WTC11 (cell line): ENCODE data around the gene SLC2A11. TPM values are rescaled to one million over a fixed set of nuclear protein-coding genes. Genes with fewer than 3 reads are reported as not detected.

Experiments used
- ATAC-seq: fragments of 200-7000 bp; cut with Tn5 transposase; 2 replicates; pipeline ENCODE4 v1.10.0; 2021; ENCODE audit warnings: mild to moderate bottlenecking, moderate library complexity
- CTCF ChIA-PET: fragments of 300-600 bp; sonication (Branson Sonifier 250); formaldehyde crosslinking; loops from one replicate; lab custom pipeline; 2021; ENCODE audit warnings: antibody characterized with exemption; lab: Charles Lee
- POLR2A ChIA-PET: fragments of 350-600 bp; sonication (Branson Sonifier 250); formaldehyde crosslinking; loops from one replicate; lab custom pipeline; 2021; ENCODE audit warnings: antibody characterized with exemption; lab: Charles Lee
- DNase-seq: peaks from one replicate; pipeline ENCODE4 v3.0.0; 2021; ENCODE audit warnings: low spot score
- H3K27ac Mint-ChIP-seq: 2 replicates; pipeline ENCODE4 v1.8.0; 2021; ENCODE audit warnings: mixed read lengths
- H3K27me3 Mint-ChIP-seq: 2 replicates; pipeline ENCODE4 v1.8.0; 2021; ENCODE audit warnings: low read depth, mild to moderate bottlenecking, moderate library complexity, mixed read lengths
- H3K36me3 Mint-ChIP-seq: 2 replicates; pipeline ENCODE4 v1.8.0; 2021; ENCODE audit warnings: mixed read lengths
- H3K4me1 Mint-ChIP-seq: 2 replicates; pipeline ENCODE4 v1.8.0; 2022; ENCODE audit warnings: mixed read lengths
- H3K4me3 Mint-ChIP-seq: 2 replicates; pipeline ENCODE4 v1.8.0; 2021; ENCODE audit warnings: mild to moderate bottlenecking, moderate library complexity, mixed read lengths
- H3K9me3 Mint-ChIP-seq: 2 replicates; pipeline ENCODE4 v1.8.0; 2021; ENCODE audit warnings: mixed read lengths
- ATF1 ChIP-seq: sonication (generic); formaldehyde crosslinking; IDR thresholded peaks from 2 replicates; pipeline ENCODE4 v1.8.1; 2023; ENCODE audit warnings: mild to moderate bottlenecking, moderate library complexity, missing genetic modification reagents
- CBFB ChIP-seq: sonication (generic); formaldehyde crosslinking; IDR thresholded peaks from 2 replicates; pipeline ENCODE4 v1.8.1; 2022; ENCODE audit warnings: mild to moderate bottlenecking, low read depth, missing genetic modification reagents
- CREB1 ChIP-seq: sonication (generic); formaldehyde crosslinking; IDR thresholded peaks from 2 replicates; pipeline ENCODE4 v1.8.0; 2023; ENCODE audit warnings: mild to moderate bottlenecking, missing genetic modification reagents
- CTCF ChIP-seq: fragments of 200-600 bp; IDR thresholded peaks from 2 replicates; pipeline ENCODE4 v1.8.0; 2022; ENCODE audit warnings: antibody characterized with exemption
- E2F1 ChIP-seq: sonication (generic); formaldehyde crosslinking; IDR thresholded peaks from 2 replicates; pipeline ENCODE4 v1.8.0; 2022; ENCODE audit warnings: mild to moderate bottlenecking, missing genetic modification reagents
- ELF4 ChIP-seq: sonication (generic); formaldehyde crosslinking; IDR thresholded peaks from 2 replicates; pipeline ENCODE4 v1.8.1; 2022; ENCODE audit warnings: low read depth, mild to moderate bottlenecking, moderate library complexity, missing genetic modification reagents
- ETV6 ChIP-seq: sonication (generic); formaldehyde crosslinking; IDR thresholded peaks from 2 replicates; pipeline ENCODE4 v1.8.1; 2022; ENCODE audit warnings: mild to moderate bottlenecking, missing genetic modification reagents
- FOXP1 ChIP-seq: sonication (generic); formaldehyde crosslinking; IDR thresholded peaks from 2 replicates; pipeline ENCODE4 v1.8.0; 2022; ENCODE audit warnings: missing genetic modification reagents, mild to moderate bottlenecking, moderate library complexity, borderline replicate concordance
- FOXP4 ChIP-seq: sonication (generic); formaldehyde crosslinking; IDR thresholded peaks from 2 replicates; pipeline ENCODE4 v1.8.0; 2022; ENCODE audit warnings: mild to moderate bottlenecking, missing genetic modification reagents
- MYBL2 ChIP-seq: sonication (generic); formaldehyde crosslinking; IDR thresholded peaks from 2 replicates; pipeline ENCODE4 v1.8.1; 2023; ENCODE audit warnings: mild to moderate bottlenecking, moderate library complexity, missing genetic modification reagents
- NR2C2 ChIP-seq: sonication (generic); formaldehyde crosslinking; IDR thresholded peaks from 2 replicates; pipeline ENCODE4 v1.8.0; 2022; ENCODE audit warnings: mild to moderate bottlenecking, missing genetic modification reagents
- NR3C1 ChIP-seq: sonication (generic); formaldehyde crosslinking; conservative IDR thresholded peaks from 2 replicates; pipeline ENCODE4 v1.8.1; 2023; ENCODE audit warnings: low read depth, mild to moderate bottlenecking, missing genetic modification reagents
- PREB ChIP-seq: sonication (generic); formaldehyde crosslinking; IDR thresholded peaks from 2 replicates; pipeline ENCODE4 v1.8.1; 2022; ENCODE audit warnings: mild to moderate bottlenecking, missing genetic modification reagents, moderate library complexity, borderline replicate concordance
- RELA ChIP-seq: sonication (generic); formaldehyde crosslinking; IDR thresholded peaks from 2 replicates; pipeline ENCODE4 v1.8.1; 2022; ENCODE audit warnings: missing genetic modification reagents, mild to moderate bottlenecking, borderline replicate concordance
- RORB ChIP-seq: fragments of 250-450 bp; sonication (Bioruptor Pico); IDR thresholded peaks from 2 replicates; pipeline ENCODE4 v1.9.0; 2021; ENCODE audit warnings: mild to moderate bottlenecking
- ZNF396 ChIP-seq: fragments of 250-450 bp; sonication (Bioruptor Pico); IDR thresholded peaks from 2 replicates; pipeline ENCODE4 v1.8.0; 2021; ENCODE audit warnings: mild to moderate bottlenecking, moderate library complexity, borderline replicate concordance
- ZNF671 ChIP-seq: fragments of 250-450 bp; sonication (Bioruptor Pico); IDR thresholded peaks from 2 replicates; pipeline ENCODE4 v1.8.0; 2021; ENCODE audit warnings: mild to moderate bottlenecking
- total RNA-seq: library from RNA; stranded (reverse); gene quantifications from 3 replicates; pipeline ENCODE4 v1.2.3, GENCODE V29; 2021
- TF ChIP-seq, protein P1 (sequence below): sonication (generic); formaldehyde crosslinking; IDR thresholded peaks from 2 replicates; pipeline ENCODE4 v1.8.1; 2023; ENCODE audit warnings: mild to moderate bottlenecking, missing genetic modification reagents, moderate library complexity
- TF ChIP-seq, protein P2 (sequence below): sonication (generic); formaldehyde crosslinking; conservative IDR thresholded peaks from 2 replicates; pipeline ENCODE4 v1.8.1; 2022; ENCODE audit warnings: mild to moderate bottlenecking, missing genetic modification reagents
- TF ChIP-seq, protein P3 (sequence below): sonication (generic); formaldehyde crosslinking; IDR thresholded peaks from 2 replicates; pipeline ENCODE4 v1.8.0; 2023; ENCODE audit warnings: missing genetic modification reagents, mild to moderate bottlenecking, borderline replicate concordance
- TF ChIP-seq, protein P4 (sequence below): sonication (generic); formaldehyde crosslinking; conservative IDR thresholded peaks from 2 replicates; pipeline ENCODE4 v1.8.1; 2023; ENCODE audit warnings: mild to moderate bottlenecking, low read depth, missing genetic modification reagents, moderate library complexity

SLC2A11 gene
- total RNA-seq, 1 experiment from 2014 or later = 19.9 TPM

DNA sequence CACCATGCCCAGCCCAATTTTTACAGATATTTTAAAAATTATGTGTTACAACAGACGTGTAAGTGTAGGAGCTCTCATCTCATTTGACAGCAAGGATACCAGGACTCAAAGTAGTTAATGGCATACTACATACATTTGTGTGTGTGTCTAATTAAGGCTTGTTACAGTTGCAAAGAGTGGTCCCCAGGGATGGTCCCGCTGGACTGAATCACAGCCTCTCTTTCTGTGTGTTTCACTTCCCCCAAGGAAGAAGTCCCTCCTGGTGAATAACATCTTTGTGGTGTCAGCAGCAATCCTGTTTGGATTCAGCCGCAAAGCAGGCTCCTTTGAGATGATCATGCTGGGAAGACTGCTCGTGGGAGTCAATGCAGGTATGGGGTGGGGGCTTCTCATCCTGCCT, 17.2 kb downstream of the SLC2A11 start:
- Mint-ChIP-seq H3K27ac (no peak overlapping the region), H3K4me3 (no peak overlapping the region), H3K9me3 (no peaks in the 10 kb centered on the region), H3K4me1 (no peaks in the 10 kb centered on the region; the same call in 1 of the 2 replicates), H3K27me3 (no peaks in the 10 kb centered on the region), H3K36me3 (peaks cover 23% of the 10 kb centered on the region)
- TF ChIP-seq, protein P1, sequence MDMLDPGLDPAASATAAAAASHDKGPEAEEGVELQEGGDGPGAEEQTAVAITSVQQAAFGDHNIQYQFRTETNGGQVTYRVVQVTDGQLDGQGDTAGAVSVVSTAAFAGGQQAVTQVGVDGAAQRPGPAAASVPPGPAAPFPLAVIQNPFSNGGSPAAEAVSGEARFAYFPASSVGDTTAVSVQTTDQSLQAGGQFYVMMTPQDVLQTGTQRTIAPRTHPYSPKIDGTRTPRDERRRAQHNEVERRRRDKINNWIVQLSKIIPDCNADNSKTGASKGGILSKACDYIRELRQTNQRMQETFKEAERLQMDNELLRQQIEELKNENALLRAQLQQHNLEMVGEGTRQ (CRISPR knock-in tag) = no peak
- TF ChIP-seq CREB1 (no peak), CBFB (CRISPR knock-in tag) (no peak), ETV6 (CRISPR knock-in tag) (no peak), RORB (CRISPR knock-in tag) (no peak), MYBL2 (no peak), PREB (CRISPR knock-in tag) (no peak), NR2C2 (CRISPR knock-in tag) (no peak), E2F1 (no peak), ZNF396 (CRISPR knock-in tag) (no peak), ZNF671 (CRISPR knock-in tag) (no peak), RELA (CRISPR knock-in tag) (no peak)
- TF ChIP-seq, protein P2, sequence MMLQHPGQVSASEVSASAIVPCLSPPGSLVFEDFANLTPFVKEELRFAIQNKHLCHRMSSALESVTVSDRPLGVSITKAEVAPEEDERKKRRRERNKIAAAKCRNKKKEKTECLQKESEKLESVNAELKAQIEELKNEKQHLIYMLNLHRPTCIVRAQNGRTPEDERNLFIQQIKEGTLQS (CRISPR knock-in tag) = no peak
- TF ChIP-seq, protein P3, sequence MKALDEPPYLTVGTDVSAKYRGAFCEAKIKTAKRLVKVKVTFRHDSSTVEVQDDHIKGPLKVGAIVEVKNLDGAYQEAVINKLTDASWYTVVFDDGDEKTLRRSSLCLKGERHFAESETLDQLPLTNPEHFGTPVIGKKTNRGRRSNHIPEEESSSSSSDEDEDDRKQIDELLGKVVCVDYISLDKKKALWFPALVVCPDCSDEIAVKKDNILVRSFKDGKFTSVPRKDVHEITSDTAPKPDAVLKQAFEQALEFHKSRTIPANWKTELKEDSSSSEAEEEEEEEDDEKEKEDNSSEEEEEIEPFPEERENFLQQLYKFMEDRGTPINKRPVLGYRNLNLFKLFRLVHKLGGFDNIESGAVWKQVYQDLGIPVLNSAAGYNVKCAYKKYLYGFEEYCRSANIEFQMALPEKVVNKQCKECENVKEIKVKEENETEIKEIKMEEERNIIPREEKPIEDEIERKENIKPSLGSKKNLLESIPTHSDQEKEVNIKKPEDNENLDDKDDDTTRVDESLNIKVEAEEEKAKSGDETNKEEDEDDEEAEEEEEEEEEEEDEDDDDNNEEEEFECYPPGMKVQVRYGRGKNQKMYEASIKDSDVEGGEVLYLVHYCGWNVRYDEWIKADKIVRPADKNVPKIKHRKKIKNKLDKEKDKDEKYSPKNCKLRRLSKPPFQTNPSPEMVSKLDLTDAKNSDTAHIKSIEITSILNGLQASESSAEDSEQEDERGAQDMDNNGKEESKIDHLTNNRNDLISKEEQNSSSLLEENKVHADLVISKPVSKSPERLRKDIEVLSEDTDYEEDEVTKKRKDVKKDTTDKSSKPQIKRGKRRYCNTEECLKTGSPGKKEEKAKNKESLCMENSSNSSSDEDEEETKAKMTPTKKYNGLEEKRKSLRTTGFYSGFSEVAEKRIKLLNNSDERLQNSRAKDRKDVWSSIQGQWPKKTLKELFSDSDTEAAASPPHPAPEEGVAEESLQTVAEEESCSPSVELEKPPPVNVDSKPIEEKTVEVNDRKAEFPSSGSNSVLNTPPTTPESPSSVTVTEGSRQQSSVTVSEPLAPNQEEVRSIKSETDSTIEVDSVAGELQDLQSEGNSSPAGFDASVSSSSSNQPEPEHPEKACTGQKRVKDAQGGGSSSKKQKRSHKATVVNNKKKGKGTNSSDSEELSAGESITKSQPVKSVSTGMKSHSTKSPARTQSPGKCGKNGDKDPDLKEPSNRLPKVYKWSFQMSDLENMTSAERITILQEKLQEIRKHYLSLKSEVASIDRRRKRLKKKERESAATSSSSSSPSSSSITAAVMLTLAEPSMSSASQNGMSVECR (CRISPR knock-in tag) = no peak
- TF ChIP-seq, protein P4, sequence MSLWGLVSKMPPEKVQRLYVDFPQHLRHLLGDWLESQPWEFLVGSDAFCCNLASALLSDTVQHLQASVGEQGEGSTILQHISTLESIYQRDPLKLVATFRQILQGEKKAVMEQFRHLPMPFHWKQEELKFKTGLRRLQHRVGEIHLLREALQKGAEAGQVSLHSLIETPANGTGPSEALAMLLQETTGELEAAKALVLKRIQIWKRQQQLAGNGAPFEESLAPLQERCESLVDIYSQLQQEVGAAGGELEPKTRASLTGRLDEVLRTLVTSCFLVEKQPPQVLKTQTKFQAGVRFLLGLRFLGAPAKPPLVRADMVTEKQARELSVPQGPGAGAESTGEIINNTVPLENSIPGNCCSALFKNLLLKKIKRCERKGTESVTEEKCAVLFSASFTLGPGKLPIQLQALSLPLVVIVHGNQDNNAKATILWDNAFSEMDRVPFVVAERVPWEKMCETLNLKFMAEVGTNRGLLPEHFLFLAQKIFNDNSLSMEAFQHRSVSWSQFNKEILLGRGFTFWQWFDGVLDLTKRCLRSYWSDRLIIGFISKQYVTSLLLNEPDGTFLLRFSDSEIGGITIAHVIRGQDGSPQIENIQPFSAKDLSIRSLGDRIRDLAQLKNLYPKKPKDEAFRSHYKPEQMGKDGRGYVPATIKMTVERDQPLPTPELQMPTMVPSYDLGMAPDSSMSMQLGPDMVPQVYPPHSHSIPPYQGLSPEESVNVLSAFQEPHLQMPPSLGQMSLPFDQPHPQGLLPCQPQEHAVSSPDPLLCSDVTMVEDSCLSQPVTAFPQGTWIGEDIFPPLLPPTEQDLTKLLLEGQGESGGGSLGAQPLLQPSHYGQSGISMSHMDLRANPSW = no peak
- DNase-seq = no peak
- POLR2A ChIA-PET = no interaction called here
- CTCF ChIA-PET = interaction anchor here (0.8 kb wide), 1 partner anchor 25 kb away, joined by 3 read pairs; no protein-coding TSS in a partner anchor
- no peak for ATAC-seq

DNA sequence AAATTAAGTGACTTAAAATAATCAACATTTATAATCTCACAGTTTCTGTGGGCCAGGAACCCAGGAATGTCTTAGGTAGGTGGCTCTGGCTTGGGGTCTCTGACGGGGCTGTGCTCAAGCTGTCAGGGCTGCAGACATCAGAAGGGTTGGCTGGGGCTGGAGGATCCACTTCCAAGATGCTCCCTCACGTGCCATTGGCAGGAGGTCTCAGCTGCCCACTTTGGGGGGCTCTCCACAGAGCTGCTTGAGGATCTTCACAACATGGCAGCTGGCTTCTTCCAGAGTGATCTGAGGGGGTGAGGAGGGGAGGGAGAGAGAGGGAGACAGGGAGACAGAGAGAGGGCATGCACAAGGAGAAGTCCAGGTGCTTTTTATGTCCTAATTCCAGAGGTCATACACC, 18.1 kb downstream of the SLC2A11 start:
- CTCF ChIA-PET = no interaction called here
- no peak for ATAC-seq
- H3K4me3 Mint-ChIP-seq = no peak overlapping the region
- TF ChIP-seq FOXP4 (CRISPR knock-in tag) (no peak), NR3C1 (CRISPR knock-in tag) (no peak), ELF4 (CRISPR knock-in tag) (no peak), CTCF (no peak), FOXP1 (CRISPR knock-in tag) (no peak), ATF1 (CRISPR knock-in tag) (no peak)
- TF ChIP-seq, protein P2 (CRISPR knock-in tag) = no peak

More for the DNA sequence above, 18.1 kb downstream of the SLC2A11 start:
- POLR2A ChIA-PET = no interaction called here
- H3K27ac Mint-ChIP-seq = no peak overlapping the region
- H3K9me3 Mint-ChIP-seq = no peaks in the 10 kb centered on the region
- no peak for DNase-seq
- H3K27me3 Mint-ChIP-seq = no peaks in the 10 kb centered on the region
- no peaks in the 10 kb centered on the region; the same call in 1 of the 2 replicates for H3K4me1 Mint-ChIP-seq
- H3K36me3 Mint-ChIP-seq = peaks cover 19% of the 10 kb centered on the region
